Activated T-cell treated with anti-CD3 and anti-CD28 coated beads for 48 hours (primary cell): ENCODE results near the gene TMEM233.
"Not testable (repeated sequence)": the region's sequence is repeated elsewhere in the genome, so short reads cannot be mapped to it uniquely, and the experiment has no call there.

Experiments used
- DNase-seq: peaks from one replicate; pipeline ENCODE4 v3.0.0-alpha.2; 2020; ENCODE audit warnings: low read depth

The TMEM233 gene

GRCh38 chr12:119609358-119609757 is 15.8 kb downstream of the TMEM233 start:
- no peak for DNase-seq

GRCh38 chr12:119613319-119613936 is 19.9 kb downstream of the TMEM233 start:
- DNase-seq = no peak

GRCh38 chr12:119614705-119615104 is 21.1 kb downstream of the TMEM233 start:
- no peak for DNase-seq

- DNase-seq = no peak
These were observed 22.2 kb downstream of the TMEM233 start for GRCh38 chr12:119615518-119616475.

- not testable (repeated sequence) for DNase-seq
These were observed 24.8 kb downstream of the TMEM233 start for GRCh38 chr12:119618328-119618896.

GRCh38 chr12:119620490-119620889 is 26.9 kb downstream of the TMEM233 start:
- no peak for DNase-seq

- DNase-seq = no peak
These were observed 28.3 kb downstream of the TMEM233 start for GRCh38 chr12:119621878-119622277.

- no peak for DNase-seq
These were observed 31.4 kb downstream of the TMEM233 start for GRCh38 chr12:119624966-119625365.

- no peak for DNase-seq
These were observed 33.6 kb downstream of the TMEM233 start for GRCh38 chr12:119627019-119627643.

GRCh38 chr12:119627686-119628085 is 34.1 kb downstream of the TMEM233 start:
- DNase-seq = no peak

- DNase-seq = no peak
These were observed 36.7 kb downstream of the TMEM233 start for GRCh38 chr12:119630223-119630780.

GRCh38 chr12:119630962-119631550 is 37.5 kb downstream of the TMEM233 start:
- DNase-seq = no peak

GRCh38 chr12:119631930-119632678 is 38.5 kb downstream of the TMEM233 start:
- DNase-seq = no peak

- no peak for DNase-seq
These were observed 41.2 kb downstream of the TMEM233 start for GRCh38 chr12:119634743-119635142.

- DNase-seq = peak; percentile 2
These were observed 49.4 kb downstream of the TMEM233 start for GRCh38 chr12:119642986-119643385.

- no peak for DNase-seq
These were observed 51.4 kb downstream of the TMEM233 start for GRCh38 chr12:119644930-119645329.

- no peak for DNase-seq
These were observed 52.0 kb downstream of the TMEM233 start for GRCh38 chr12:119645535-119646059.

GRCh38 chr12:119649202-119649808 is 55.7 kb downstream of the TMEM233 start:
- DNase-seq = no peak

GRCh38 chr12:119652665-119653064 is 59.1 kb downstream of the TMEM233 start:
- DNase-seq = no peak

- DNase-seq = not testable (repeated sequence)
These were observed 63.4 kb downstream of the TMEM233 start for GRCh38 chr12:119657001-119657400.
